ENCODE measurements around the gene SHTN1. TPM values are rescaled to one million over a fixed set of nuclear protein-coding genes. Genes with fewer than 3 reads are reported as not detected.

The SHTN1 gene
- total RNA-seq, 2 experiments from 2014 or later = 0.37 to 0.43 TPM

GRCh38 chr10:116952729-116953128 lies 52.3 kb downstream of the SHTN1 start:
- POLR2A ChIA-PET = no interaction called here
- CTCF ChIA-PET = no interaction called here
- Mint-ChIP-seq H3K36me3 (ENCODE audit: low read depth) (no peaks in the 10 kb centered on the region), H3K27me3 (no peaks in the 10 kb centered on the region), H3K27ac (no peak overlapping the region), H3K4me1 (no peaks in the 10 kb centered on the region), H3K9me3 (ENCODE audit: low read depth) (no peaks in the 10 kb centered on the region), H3K4me3 (no peak overlapping the region)
- intact Hi-C loops (cut with DNase I, micrococcal nuclease) = no loop called here
- DNase-seq (no peak), ATAC-seq (no peak)

GRCh38 chr10:116948530-116948870 lies 56.5 kb downstream of the SHTN1 start:
- intact Hi-C loops (cut with DNase I, micrococcal nuclease) = no loop called here
- ATAC-seq = no peak
- Mint-ChIP-seq H3K27me3 (peaks cover 2% of the 10 kb centered on the region), H3K4me3 (no peak overlapping the region), H3K9me3 (ENCODE audit: low read depth) (no peaks in the 10 kb centered on the region), H3K27ac (no peak overlapping the region), H3K36me3 (ENCODE audit: low read depth) (no peaks in the 10 kb centered on the region), H3K4me1 (no peaks in the 10 kb centered on the region)
- no peak for DNase-seq
- ChIA-PET POLR2A (no interaction called here), CTCF (no interaction called here)

- ChIA-PET POLR2A (no interaction called here), CTCF (no interaction called here)
- Mint-ChIP-seq H3K4me3 (no peak overlapping the region), H3K36me3 (ENCODE audit: low read depth) (no peaks in the 10 kb centered on the region), H3K9me3 (ENCODE audit: low read depth) (no peaks in the 10 kb centered on the region), H3K27me3 (peaks cover 4% of the 10 kb centered on the region), H3K4me1 (no peaks in the 10 kb centered on the region), H3K27ac (no peak overlapping the region)
- DNase-seq = no peak
- intact Hi-C loops (cut with DNase I, micrococcal nuclease) = no loop called here
- ATAC-seq = no peak
Measured at GRCh38 chr10:116947841-116948529, 57.0 kb downstream of the SHTN1 start.

GRCh38 chr10:116944911-116945310 lies 60.1 kb downstream of the SHTN1 start:
- ChIA-PET POLR2A (no interaction called here), CTCF (no interaction called here)
- H3K4me1 Mint-ChIP-seq = no peaks in the 10 kb centered on the region
- intact Hi-C loops (cut with DNase I, micrococcal nuclease) = no loop called here
- DNase-seq (no peak), ATAC-seq (no peak)
- H3K27ac Mint-ChIP-seq = no peak overlapping the region
- no peaks in the 10 kb centered on the region for H3K36me3 Mint-ChIP-seq (ENCODE audit: low read depth)
- peaks cover 5% of the 10 kb centered on the region for H3K27me3 Mint-ChIP-seq
- H3K4me3 Mint-ChIP-seq = no peak overlapping the region
- no peaks in the 10 kb centered on the region for H3K9me3 Mint-ChIP-seq (ENCODE audit: low read depth)

- DNase-seq (no peak), ATAC-seq (no peak)
- Mint-ChIP-seq H3K4me1 (no peaks in the 10 kb centered on the region), H3K4me3 (no peak overlapping the region), H3K27ac (no peak overlapping the region), H3K27me3 (no peaks in the 10 kb centered on the region), H3K36me3 (ENCODE audit: low read depth) (no peaks in the 10 kb centered on the region), H3K9me3 (ENCODE audit: low read depth) (no peaks in the 10 kb centered on the region)
- intact Hi-C loops (cut with DNase I, micrococcal nuclease) = no loop called here
- ChIA-PET POLR2A (no interaction called here), CTCF (no interaction called here)
Measured at GRCh38 chr10:116931806-116932205, 73.2 kb downstream of the SHTN1 start.

GRCh38 chr10:116926426-116926825 lies 78.6 kb downstream of the SHTN1 start:
- intact Hi-C loops (cut with DNase I, micrococcal nuclease) = no loop called here
- no peak overlapping the region for H3K27ac Mint-ChIP-seq
- no peaks in the 10 kb centered on the region for H3K36me3 Mint-ChIP-seq (ENCODE audit: low read depth)
- ChIA-PET CTCF (no interaction called here), POLR2A (no interaction called here)
- no peaks in the 10 kb centered on the region for H3K9me3 Mint-ChIP-seq (ENCODE audit: low read depth)
- peaks cover 2% of the 10 kb centered on the region for H3K27me3 Mint-ChIP-seq
- no peak overlapping the region for H3K4me3 Mint-ChIP-seq
- DNase-seq (no peak), ATAC-seq (no peak)
- H3K4me1 Mint-ChIP-seq = no peaks in the 10 kb centered on the region

GRCh38 chr10:116925056-116925455 lies 79.9 kb downstream of the SHTN1 start:
- CTCF ChIA-PET = no interaction called here
- no peak overlapping the region for H3K4me3 Mint-ChIP-seq
- intact Hi-C loops (cut with DNase I, micrococcal nuclease) = no loop called here
- no peak overlapping the region for H3K27ac Mint-ChIP-seq
- POLR2A ChIA-PET = no interaction called here
- no peaks in the 10 kb centered on the region for H3K4me1 Mint-ChIP-seq
- ATAC-seq (no peak), DNase-seq (no peak)
- no peaks in the 10 kb centered on the region for H3K9me3 Mint-ChIP-seq (ENCODE audit: low read depth)
- peaks cover 7% of the 10 kb centered on the region for H3K27me3 Mint-ChIP-seq
- H3K36me3 Mint-ChIP-seq (ENCODE audit: low read depth) = no peaks in the 10 kb centered on the region

GRCh38 chr10:116919706-116920105 lies 85.3 kb downstream of the SHTN1 start:
- Mint-ChIP-seq H3K4me3 (no peak overlapping the region), H3K27me3 (peaks cover 6% of the 10 kb centered on the region), H3K4me1 (no peaks in the 10 kb centered on the region), H3K27ac (no peak overlapping the region), H3K9me3 (ENCODE audit: low read depth) (no peaks in the 10 kb centered on the region), H3K36me3 (ENCODE audit: low read depth) (no peaks in the 10 kb centered on the region)
- ATAC-seq = no peak
- ChIA-PET CTCF (interaction anchor here (0.6 kb wide), 1 partner anchor 31 kb away, joined by 3 read pairs; no protein-coding TSS in a partner anchor), POLR2A (no interaction called here)
- no peak for DNase-seq
- intact Hi-C loops (cut with DNase I, micrococcal nuclease) = no loop called here

GRCh38 chr10:116919164-116919563 lies 85.8 kb downstream of the SHTN1 start:
- Mint-ChIP-seq H3K4me1 (no peaks in the 10 kb centered on the region), H3K4me3 (no peak overlapping the region), H3K27me3 (peaks cover 6% of the 10 kb centered on the region), H3K9me3 (ENCODE audit: low read depth) (no peaks in the 10 kb centered on the region), H3K36me3 (ENCODE audit: low read depth) (no peaks in the 10 kb centered on the region), H3K27ac (no peak overlapping the region)
- DNase-seq (no peak), ATAC-seq (no peak)
- ChIA-PET POLR2A (no interaction called here), CTCF (interaction anchor here (0.6 kb wide), 1 partner anchor 30 kb away, joined by 3 read pairs; no protein-coding TSS in a partner anchor)
- intact Hi-C loops (cut with DNase I, micrococcal nuclease) = no loop called here

GRCh38 chr10:116918583-116918982 lies 86.4 kb downstream of the SHTN1 start:
- Mint-ChIP-seq H3K27ac (no peak overlapping the region), H3K4me3 (no peak overlapping the region), H3K36me3 (ENCODE audit: low read depth) (no peaks in the 10 kb centered on the region), H3K27me3 (peaks cover 6% of the 10 kb centered on the region), H3K4me1 (no peaks in the 10 kb centered on the region), H3K9me3 (ENCODE audit: low read depth) (no peaks in the 10 kb centered on the region)
- intact Hi-C loops (cut with DNase I, micrococcal nuclease) = no loop called here
- no peak for DNase-seq
- no peak for ATAC-seq
- ChIA-PET CTCF (no interaction called here), POLR2A (no interaction called here)

- CTCF ChIA-PET = no interaction called here
- no peaks in the 10 kb centered on the region for H3K9me3 Mint-ChIP-seq (ENCODE audit: low read depth)
Measured at GRCh38 chr10:116917481-116917880, 87.5 kb downstream of the SHTN1 start.

GRCh38 chr10:116915340-116915739 lies 89.6 kb downstream of the SHTN1 start:
- ChIA-PET POLR2A (no interaction called here), CTCF (no interaction called here)
- Mint-ChIP-seq H3K4me1 (no peaks in the 10 kb centered on the region), H3K9me3 (ENCODE audit: low read depth) (no peaks in the 10 kb centered on the region), H3K27me3 (peaks cover 3% of the 10 kb centered on the region), H3K4me3 (no peak overlapping the region), H3K36me3 (ENCODE audit: low read depth) (no peaks in the 10 kb centered on the region), H3K27ac (no peak overlapping the region)
- DNase-seq = no peak
- no peak for ATAC-seq
- intact Hi-C loops (cut with DNase I, micrococcal nuclease) = no loop called here

More at GRCh38 chr10:116917481-116917880, 87.5 kb downstream of the SHTN1 start:
- H3K27ac Mint-ChIP-seq = no peak overlapping the region
- no peak overlapping the region for H3K4me3 Mint-ChIP-seq
- ATAC-seq = no peak
- intact Hi-C loops (cut with DNase I, micrococcal nuclease) = no loop called here
- H3K27me3 Mint-ChIP-seq = peaks cover 6% of the 10 kb centered on the region
- H3K36me3 Mint-ChIP-seq (ENCODE audit: low read depth) = no peaks in the 10 kb centered on the region
- no peak for DNase-seq
- no peaks in the 10 kb centered on the region for H3K4me1 Mint-ChIP-seq
- POLR2A ChIA-PET = no interaction called here

GRCh38 chr10:116913695-116914094 lies 91.3 kb downstream of the SHTN1 start:
- no peak overlapping the region for H3K4me3 Mint-ChIP-seq

More at GRCh38 chr10:116913695-116914094, 91.3 kb downstream of the SHTN1 start:
- H3K36me3 Mint-ChIP-seq (ENCODE audit: low read depth) = no peaks in the 10 kb centered on the region
- DNase-seq = no peak
- H3K27ac Mint-ChIP-seq = no peak overlapping the region
- peaks cover 3% of the 10 kb centered on the region for H3K27me3 Mint-ChIP-seq
- ATAC-seq = no peak
- no peaks in the 10 kb centered on the region for H3K4me1 Mint-ChIP-seq
- CTCF ChIA-PET = no interaction called here
- POLR2A ChIA-PET = no interaction called here
- intact Hi-C loops (cut with DNase I, micrococcal nuclease) = no loop called here
- H3K9me3 Mint-ChIP-seq (ENCODE audit: low read depth) = no peaks in the 10 kb centered on the region
